Measurements from ENCODE around the gene MYO3B.
"Not testable (repeated sequence)": the region's sequence is repeated elsewhere in the genome, so short reads cannot be mapped to it uniquely, and the experiment has no call there.

Gene MYO3B

GRCh38 chr2:170265321-170265720 lies 87.4 kb downstream of the MYO3B start:
- no peak for DNase-seq

- DNase-seq = no peak
Observed at GRCh38 chr2:170266358-170266757, 88.4 kb downstream of the MYO3B start.

GRCh38 chr2:170267071-170267470 lies 89.1 kb downstream of the MYO3B start:
- DNase-seq = no peak

- DNase-seq = no peak
Observed at GRCh38 chr2:170270278-170270864, 92.4 kb downstream of the MYO3B start.

- DNase-seq = no peak
Observed at GRCh38 chr2:170271340-170271739, 93.4 kb downstream of the MYO3B start.

GRCh38 chr2:170276056-170276455 lies 98.1 kb downstream of the MYO3B start:
- DNase-seq = no peak

GRCh38 chr2:170276925-170277629 lies 99.1 kb downstream of the MYO3B start:
- no peak for DNase-seq

- no peak for DNase-seq
Observed at GRCh38 chr2:170277951-170278350, 100.0 kb downstream of the MYO3B start.

GRCh38 chr2:170279615-170280014 lies 101.7 kb downstream of the MYO3B start:
- not testable (repeated sequence) for DNase-seq

GRCh38 chr2:170282851-170283250 lies 104.9 kb downstream of the MYO3B start:
- DNase-seq = no peak

- no peak for DNase-seq
Observed at GRCh38 chr2:170284205-170284604, 106.3 kb downstream of the MYO3B start.

- no peak for DNase-seq
Observed at GRCh38 chr2:170288859-170289258, 110.9 kb downstream of the MYO3B start.

- DNase-seq = no peak
Observed at GRCh38 chr2:170291474-170291873, 113.5 kb downstream of the MYO3B start.

GRCh38 chr2:170292415-170292814 lies 114.5 kb downstream of the MYO3B start:
- DNase-seq = no peak

- DNase-seq = no peak
Observed at GRCh38 chr2:170297496-170297895, 119.5 kb downstream of the MYO3B start.

GRCh38 chr2:170298115-170298514 lies 120.2 kb downstream of the MYO3B start:
- no peak for DNase-seq

GRCh38 chr2:170298861-170299429 lies 121.0 kb downstream of the MYO3B start:
- no peak for DNase-seq

GRCh38 chr2:170300993-170301392 lies 123.0 kb downstream of the MYO3B start:
- no peak for DNase-seq

GRCh38 chr2:170301626-170302025 lies 123.7 kb downstream of the MYO3B start:
- no peak for DNase-seq

GRCh38 chr2:170305711-170306110 lies 127.8 kb downstream of the MYO3B start:
- no peak for DNase-seq

- DNase-seq = no peak
Observed at GRCh38 chr2:170306293-170306873, 128.4 kb downstream of the MYO3B start.

- DNase-seq = no peak
Observed at GRCh38 chr2:170307052-170307451, 129.1 kb downstream of the MYO3B start.

GRCh38 chr2:170307555-170308351 lies 129.8 kb downstream of the MYO3B start:
- no peak for DNase-seq
